Endodermal cell (in vitro differentiated cells): ENCODE data around the gene SUSD2. TPM values are rescaled to one million over a fixed set of nuclear protein-coding genes. Genes with fewer than 3 reads are reported as not detected.
"Not testable (repeated sequence)": the region's sequence is repeated elsewhere in the genome, so short reads cannot be mapped to it uniquely, and the experiment has no call there.

Experiments
- DNase-seq: peaks from one replicate; pipeline ENCODE4 v3.0.0-alpha.2; 2017
- H3K27ac ChIP-seq: 2 replicates; pipeline ENCODE4 v1.5.1; 2013; ENCODE audit warnings: mild to moderate bottlenecking, low read depth, low read length, moderate library complexity
- H3K27me3 ChIP-seq: 2 replicates; pipeline ENCODE4 v1.6.1; 2013; ENCODE audit warnings: mild to moderate bottlenecking, low read length, moderate library complexity; ENCODE audit not compliant: insufficient read depth, control insufficient read depth, poor library complexity, severe bottlenecking
- H3K36me3 ChIP-seq: 2 replicates; pipeline ENCODE4 v1.7.0; 2013; ENCODE audit warnings: mild to moderate bottlenecking, low read length, moderate library complexity; ENCODE audit not compliant: control insufficient read depth, insufficient read depth
- H3K4me1 ChIP-seq: one replicate; pipeline ENCODE4 v1.7.0; 2013; ENCODE audit warnings: low read length; ENCODE audit not compliant: control insufficient read depth, insufficient read depth
- H3K4me3 ChIP-seq: 2 replicates; pipeline ENCODE4 v1.5.1; 2013; ENCODE audit warnings: mild to moderate bottlenecking, low read length, moderate library complexity
- H3K9ac ChIP-seq: 2 replicates; pipeline ENCODE4 v1.6.1; 2013; ENCODE audit warnings: mild to moderate bottlenecking, low read length, moderate library complexity; ENCODE audit not compliant: poor library complexity, severe bottlenecking; ENCODE audit errors: extremely low read depth
- H3K9me3 ChIP-seq: 2 replicates; pipeline ENCODE4 v1.6.1; 2013; ENCODE audit warnings: mild to moderate bottlenecking, low read length, moderate library complexity; ENCODE audit not compliant: control insufficient read depth
- H3K27ac Mint-ChIP-seq: 2 replicates; pipeline ENCODE4 v1.8.0; 2020; ENCODE audit warnings: mixed read lengths
- H3K27me3 Mint-ChIP-seq: 2 replicates; pipeline ENCODE4 v1.8.0; 2021; ENCODE audit warnings: mild to moderate bottlenecking, mixed read lengths; ENCODE audit not compliant: insufficient read depth
- H3K36me3 Mint-ChIP-seq: 2 replicates; pipeline ENCODE4 v1.8.0; 2020; ENCODE audit warnings: low read depth, mixed read lengths
- H3K4me1 Mint-ChIP-seq: 2 replicates; pipeline ENCODE4 v1.8.0; 2020; ENCODE audit warnings: mixed read lengths
- H3K4me3 Mint-ChIP-seq: 2 replicates; pipeline ENCODE4 v1.8.0; 2020; ENCODE audit warnings: mild to moderate bottlenecking, moderate library complexity, mixed read lengths
- H3K9me3 Mint-ChIP-seq: 2 replicates; pipeline ENCODE4 v1.8.0; 2020; ENCODE audit warnings: mild to moderate bottlenecking, mixed read lengths
- WGBS, 2 experiments: methylation state at CpG; one replicate each; pipeline versions ENCODE4 v1.1.5 to v1.1.7; 2013; ENCODE audit warnings: missing lambda C conversion rate in 2 of 2, mixed read lengths in 1 of 2; ENCODE audit not compliant: insufficient coverage in 1 of 2, insufficient read length in 1 of 2; 5-methylcytosine and 5-hydroxymethylcytosine counted together
- total RNA-seq, 2 donors: library from RNA; stranded (reverse); fragmentation: NEBNext Ultra II Directional in 1 of 2; extraction: Animal tissue kit (Norgen Biotek cat#: 25700) in 1 of 2; gene quantifications; 2 replicates in 1 of 2; 3 replicates in 1 of 2; pipeline ENCODE4 v1.2.1, GENCODE V29; 2021
- TF ChIP-seq, protein P1 (sequence below): fragments of 200-600 bp; sonication (generic); conservative IDR thresholded peaks from 2 replicates; pipeline ENCODE4 v1.5.0; 2021; ENCODE audit warnings: antibody characterized with exemption, mild to moderate bottlenecking

SUSD2 gene
- total RNA-seq, 2 donors from 2014 or later: 0.40 to 1.6 TPM

DNA sequence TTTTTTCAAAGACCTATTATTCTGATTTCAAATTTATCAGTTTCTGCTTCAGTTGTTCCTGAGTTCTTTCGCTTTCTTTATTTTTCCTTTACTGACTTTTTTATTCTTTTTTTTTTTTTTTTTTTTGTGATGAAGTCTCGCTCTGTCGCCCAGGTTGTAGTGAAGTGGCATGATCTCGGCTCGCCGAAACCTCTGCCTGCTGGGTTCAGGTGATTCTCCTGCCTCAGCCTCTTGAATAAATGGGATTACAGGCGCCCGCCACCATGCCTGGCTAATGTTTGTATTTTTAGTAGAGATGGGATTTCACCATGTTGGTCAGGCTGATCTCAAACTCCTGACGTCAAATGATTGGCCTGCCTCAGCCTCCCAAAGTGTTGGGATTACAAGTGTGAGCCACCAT, 31.8 kb downstream of the SUSD2 start:
- not testable (repeated sequence) for H3K27me3 ChIP-seq, H3K27ac ChIP-seq, H3K27me3 Mint-ChIP-seq, H3K9me3 ChIP-seq, H3K36me3 ChIP-seq, H3K4me3 ChIP-seq, H3K36me3 Mint-ChIP-seq, H3K9ac ChIP-seq, H3K4me1 ChIP-seq, DNase-seq, H3K27ac Mint-ChIP-seq, H3K9me3 Mint-ChIP-seq, H3K4me3 Mint-ChIP-seq
- H3K4me1 Mint-ChIP-seq: peaks cover 18% of the 10 kb centered on the region
- 92 to 95% methylated on average over 6 to 8 of the region's 9 CpGs for WGBS, 2 experiments

DNA sequence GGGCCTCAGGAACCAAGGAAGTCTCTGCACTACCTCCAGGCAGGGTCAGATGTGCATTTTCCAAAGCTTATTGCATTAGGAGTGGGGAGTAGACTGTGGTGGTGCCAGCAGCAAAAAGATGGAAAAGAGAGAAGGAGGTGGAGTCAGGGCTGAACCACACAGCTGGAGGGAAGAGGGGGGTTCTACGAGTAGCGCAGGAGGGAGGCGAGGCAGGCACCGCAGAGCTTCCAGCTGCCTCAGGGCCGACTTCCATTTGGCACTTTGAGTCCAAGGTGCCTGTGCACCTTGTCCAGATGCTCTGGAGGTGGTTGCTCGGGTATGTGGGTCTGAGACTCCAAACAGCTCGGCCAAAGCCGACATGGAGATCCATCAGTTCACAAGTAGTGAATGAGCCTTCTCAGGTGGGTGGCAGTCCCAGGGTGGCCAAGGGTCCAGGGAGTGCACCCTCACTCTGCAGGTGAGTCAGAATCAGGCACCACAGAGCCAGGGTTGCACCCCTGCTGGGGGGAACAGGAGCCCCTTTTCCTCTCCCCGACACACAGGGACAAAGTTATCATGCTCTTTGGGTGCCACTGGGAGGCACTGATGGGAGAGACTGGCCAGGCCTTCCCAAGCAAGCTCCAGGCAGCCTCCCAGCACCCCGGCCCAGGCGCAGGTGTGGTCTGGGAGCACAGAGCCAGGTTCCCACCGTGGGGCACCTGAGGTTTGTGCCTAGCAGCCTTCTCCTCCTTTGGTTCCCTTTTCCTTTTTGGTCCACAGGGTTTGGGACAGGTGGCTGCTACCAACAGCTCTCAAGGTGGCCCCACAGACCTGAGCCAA, 33.4 kb downstream of the SUSD2 start:
- H3K4me1 ChIP-seq: no peaks in the 10 kb centered on the region
- no peak for DNase-seq
- H3K4me3 ChIP-seq: no peak overlapping the region
- H3K36me3 ChIP-seq: no peaks in the 10 kb centered on the region
- Mint-ChIP-seq H3K27ac (no peak overlapping the region), H3K4me1 (peaks cover 18% of the 10 kb centered on the region), H3K4me3 (no peak overlapping the region), H3K27me3 (peaks cover 3% of the 10 kb centered on the region), H3K9me3 (no peaks in the 10 kb centered on the region), H3K36me3 (no peaks in the 10 kb centered on the region)
- no peak overlapping the region for H3K27ac ChIP-seq
- WGBS, 2 experiments: 91 to 93% methylated on average over 8 to 12 of the region's 12 CpGs
- H3K27me3 ChIP-seq: no peaks in the 10 kb centered on the region
- no peak overlapping the region for H3K9ac ChIP-seq
- TF ChIP-seq, protein P1, sequence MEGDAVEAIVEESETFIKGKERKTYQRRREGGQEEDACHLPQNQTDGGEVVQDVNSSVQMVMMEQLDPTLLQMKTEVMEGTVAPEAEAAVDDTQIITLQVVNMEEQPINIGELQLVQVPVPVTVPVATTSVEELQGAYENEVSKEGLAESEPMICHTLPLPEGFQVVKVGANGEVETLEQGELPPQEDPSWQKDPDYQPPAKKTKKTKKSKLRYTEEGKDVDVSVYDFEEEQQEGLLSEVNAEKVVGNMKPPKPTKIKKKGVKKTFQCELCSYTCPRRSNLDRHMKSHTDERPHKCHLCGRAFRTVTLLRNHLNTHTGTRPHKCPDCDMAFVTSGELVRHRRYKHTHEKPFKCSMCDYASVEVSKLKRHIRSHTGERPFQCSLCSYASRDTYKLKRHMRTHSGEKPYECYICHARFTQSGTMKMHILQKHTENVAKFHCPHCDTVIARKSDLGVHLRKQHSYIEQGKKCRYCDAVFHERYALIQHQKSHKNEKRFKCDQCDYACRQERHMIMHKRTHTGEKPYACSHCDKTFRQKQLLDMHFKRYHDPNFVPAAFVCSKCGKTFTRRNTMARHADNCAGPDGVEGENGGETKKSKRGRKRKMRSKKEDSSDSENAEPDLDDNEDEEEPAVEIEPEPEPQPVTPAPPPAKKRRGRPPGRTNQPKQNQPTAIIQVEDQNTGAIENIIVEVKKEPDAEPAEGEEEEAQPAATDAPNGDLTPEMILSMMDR: no peak
- H3K9me3 ChIP-seq: no peaks in the 10 kb centered on the region

DNA sequence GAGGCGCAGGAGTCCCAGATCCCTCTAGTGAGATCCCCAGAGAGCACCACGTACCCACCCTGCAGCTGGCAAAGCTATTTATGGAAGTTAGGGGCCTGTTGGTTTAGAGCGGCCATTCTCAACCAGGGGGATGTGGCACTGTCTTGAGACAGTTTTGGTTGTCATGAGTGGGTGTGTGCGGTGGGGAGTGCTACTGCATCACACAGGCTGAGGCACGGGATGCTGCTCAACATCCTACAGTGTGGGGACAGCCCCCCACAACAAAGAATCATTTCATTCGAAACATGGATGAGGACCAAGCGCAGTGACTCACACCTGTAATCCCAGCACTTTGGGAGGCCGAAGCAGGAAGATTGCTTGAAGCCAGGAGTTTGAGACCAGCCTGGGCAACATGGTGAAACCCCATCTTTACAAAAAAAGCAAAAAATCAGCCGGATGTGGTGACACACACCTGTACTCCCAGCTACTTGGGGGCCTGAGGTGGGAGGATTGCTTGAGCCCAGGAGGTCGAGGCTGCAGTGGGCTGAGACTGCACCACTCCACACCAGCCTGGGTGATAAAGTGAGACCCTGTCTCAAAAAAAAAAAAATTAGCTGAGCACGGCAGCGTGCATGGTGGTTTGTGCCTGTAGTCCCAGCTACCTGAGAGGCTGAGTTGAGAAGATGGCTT, 35.4 kb downstream of the SUSD2 start:
- Mint-ChIP-seq H3K4me3 (no peak overlapping the region), H3K27ac (no peak overlapping the region), H3K9me3 (no peaks in the 10 kb centered on the region), H3K36me3 (no peaks in the 10 kb centered on the region), H3K4me1 (peaks cover 10% of the 10 kb centered on the region), H3K27me3 (peaks cover 3% of the 10 kb centered on the region)
- WGBS, 2 experiments: 89 to 93% methylated on average over 12 of the region's 12 CpGs
- Histone ChIP-seq H3K9me3 (no peaks in the 10 kb centered on the region), H3K4me1 (no peaks in the 10 kb centered on the region), H3K27me3 (no peaks in the 10 kb centered on the region), H3K4me3 (no peak overlapping the region), H3K9ac (no peak overlapping the region), H3K27ac (no peak overlapping the region), H3K36me3 (no peaks in the 10 kb centered on the region)
- TF ChIP-seq, protein P1: no peak
- no peak for DNase-seq
